DOHH2 (cell line): ENCODE results near the gene ZBTB45.

ENCODE experiments used
- EZH2phosphoT487 ChIP-seq: fragments of 200-600 bp; sonication (generic); IDR thresholded peaks from 2 replicates; pipeline ENCODE4 v1.6.1; 2017; ENCODE audit warnings: borderline replicate concordance, mild to moderate bottlenecking, antibody characterized with exemption, low read length, moderate library complexity, mixed read lengths
- TF ChIP-seq, protein P1 (sequence below): fragments of 200-600 bp; sonication (generic); IDR thresholded peaks from one replicate; pipeline ENCODE4 v1.5.1; 2014; ENCODE audit warnings: antibody characterized with exemption, mild to moderate bottlenecking, low read depth, low read length; ENCODE audit not compliant: poor library complexity, severe bottlenecking

DNA sequence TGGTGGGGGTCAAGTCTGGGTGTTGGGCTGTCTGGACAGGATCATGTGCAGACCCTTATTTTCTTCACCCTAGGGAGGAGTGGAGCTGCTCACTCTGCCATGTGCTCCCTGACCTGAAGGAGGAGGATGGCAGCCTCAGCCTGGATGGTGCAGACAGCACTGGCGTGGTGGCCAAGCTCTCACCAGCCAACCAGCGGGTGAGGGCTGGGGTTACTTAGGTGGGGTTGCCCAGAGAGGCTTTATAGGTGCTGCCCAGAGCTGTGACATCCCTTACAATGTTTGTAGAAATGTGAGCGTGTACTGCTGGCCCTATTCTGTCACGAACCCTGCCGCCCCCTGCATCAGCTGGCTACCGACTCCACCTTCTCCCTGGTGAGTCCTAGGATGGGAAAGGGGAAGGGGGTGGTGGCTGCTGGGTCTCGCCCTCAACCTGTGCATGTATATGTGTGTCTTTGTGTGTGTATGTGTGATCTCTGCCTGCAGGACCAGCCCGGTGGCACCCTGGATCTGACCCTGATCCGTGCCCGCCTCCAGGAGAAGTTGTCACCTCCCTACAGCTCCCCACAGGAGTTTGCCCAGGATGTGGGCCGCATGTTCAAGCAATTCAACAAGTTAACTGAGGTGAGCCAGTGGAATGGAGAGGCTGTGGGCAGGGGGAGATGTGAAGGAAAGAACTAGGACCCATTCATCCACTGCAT is 30.2 kb upstream of the ZBTB45 start:
- TF ChIP-seq, protein P1, sequence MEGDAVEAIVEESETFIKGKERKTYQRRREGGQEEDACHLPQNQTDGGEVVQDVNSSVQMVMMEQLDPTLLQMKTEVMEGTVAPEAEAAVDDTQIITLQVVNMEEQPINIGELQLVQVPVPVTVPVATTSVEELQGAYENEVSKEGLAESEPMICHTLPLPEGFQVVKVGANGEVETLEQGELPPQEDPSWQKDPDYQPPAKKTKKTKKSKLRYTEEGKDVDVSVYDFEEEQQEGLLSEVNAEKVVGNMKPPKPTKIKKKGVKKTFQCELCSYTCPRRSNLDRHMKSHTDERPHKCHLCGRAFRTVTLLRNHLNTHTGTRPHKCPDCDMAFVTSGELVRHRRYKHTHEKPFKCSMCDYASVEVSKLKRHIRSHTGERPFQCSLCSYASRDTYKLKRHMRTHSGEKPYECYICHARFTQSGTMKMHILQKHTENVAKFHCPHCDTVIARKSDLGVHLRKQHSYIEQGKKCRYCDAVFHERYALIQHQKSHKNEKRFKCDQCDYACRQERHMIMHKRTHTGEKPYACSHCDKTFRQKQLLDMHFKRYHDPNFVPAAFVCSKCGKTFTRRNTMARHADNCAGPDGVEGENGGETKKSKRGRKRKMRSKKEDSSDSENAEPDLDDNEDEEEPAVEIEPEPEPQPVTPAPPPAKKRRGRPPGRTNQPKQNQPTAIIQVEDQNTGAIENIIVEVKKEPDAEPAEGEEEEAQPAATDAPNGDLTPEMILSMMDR, result no peak
- TF ChIP-seq EZH2phosphoT487, result no peak
